AG04449 (cell line): Measurements from ENCODE around the gene DOCK6.

Experiments used
- CTCF ChIA-PET: fragments of 350-600 bp; formaldehyde crosslinking; extraction: SDS; loops from one replicate; lab custom pipeline; 2021; ENCODE audit warnings: antibody characterized with exemption; lab: Yijun Ruan, JAX
- POLR2A ChIA-PET: fragments of 400-600, 350-600 bp; formaldehyde crosslinking; extraction: SDS; loops from one replicate; lab custom pipeline; 2020; ENCODE audit warnings: antibody characterized with exemption, inconsistent platforms; lab: Yijun Ruan, JAX
- DNase-seq: peaks from one replicate; pipeline ENCODE4 v3.0.0-alpha.2; 2010; ENCODE audit warnings: low read depth, low spot score
- H3K4me3 ChIP-seq: 2 replicates; pipeline ENCODE4 v1.5.1; 2011; ENCODE audit warnings: low read depth, mild to moderate bottlenecking, control low read depth, low read length
- CTCF ChIP-seq: IDR thresholded peaks from one replicate; pipeline ENCODE4 v1.5.1; 2011; ENCODE audit warnings: mild to moderate bottlenecking, moderate library complexity, low read length, control low read depth, inconsistent platforms; ENCODE audit not compliant: insufficient read depth; ENCODE audit errors: missing control alignments

The DOCK6 gene

GRCh38 chr19:11281356-11282049 lies 19.2 kb upstream of the DOCK6 start:
- POLR2A ChIA-PET, result no interaction called here
- DNase-seq, result no peak
- H3K4me3 ChIP-seq, result no peak overlapping the region
- TF ChIP-seq CTCF, result no peak
- CTCF ChIA-PET, result interaction anchor here (1.0 to 1.9 kb wide), 4 partner anchors 12 to 214 kb away, joined by 3 to 10 read pairs (median 5); no protein-coding TSS in a partner anchor

- TF ChIP-seq CTCF, result no peak
- ChIA-PET CTCF (interaction anchor here (1.0 to 2.9 kb wide), 2 partner anchors 9 to 17 kb away, joined by 3 to 10 read pairs; no protein-coding TSS in a partner anchor), POLR2A (no interaction called here)
- H3K4me3 ChIP-seq, result no peak overlapping the region
- no peak for DNase-seq
These were observed 17.3 kb upstream of the DOCK6 start for GRCh38 chr19:11279505-11280236.

- ChIA-PET CTCF (interaction anchor here (0.7 to 2.9 kb wide), 4 partner anchors 10 to 204 kb away, joined by 3 to 10 read pairs (median 3); no protein-coding TSS in a partner anchor), POLR2A (no interaction called here)
- no peak for DNase-seq
- TF ChIP-seq CTCF, result no peak
- H3K4me3 ChIP-seq, result no peak overlapping the region
These were observed 16.3 kb upstream of the DOCK6 start for GRCh38 chr19:11278670-11279069.

- no peak for TF ChIP-seq CTCF
- no peak for DNase-seq
- ChIA-PET POLR2A (no interaction called here), CTCF (interaction anchor here (1.0 to 1.7 kb wide), 9 partner anchors 9 to 208 kb away, joined by 3 to 6 read pairs (median 3); no protein-coding TSS in a partner anchor)
- H3K4me3 ChIP-seq, result no peak overlapping the region
These were observed 12.3 kb upstream of the DOCK6 start for GRCh38 chr19:11274533-11275086.

- DNase-seq, result no peak
- ChIA-PET CTCF (interaction anchor here (1.0 to 1.7 kb wide), 7 partner anchors 8 to 209 kb away, joined by 3 to 6 read pairs (median 4); no protein-coding TSS in a partner anchor), POLR2A (no interaction called here)
- TF ChIP-seq CTCF, result no peak
- no peak overlapping the region for H3K4me3 ChIP-seq
These were observed 11.7 kb upstream of the DOCK6 start for GRCh38 chr19:11273989-11274388.

GRCh38 chr19:11273296-11273695 lies 11.0 kb upstream of the DOCK6 start:
- TF ChIP-seq CTCF, result no peak
- CTCF ChIA-PET, result interaction anchor here (0.7 to 1.0 kb wide), 2 partner anchors 8 to 11 kb away, joined by 3 read pairs; no protein-coding TSS in a partner anchor
- no peak for DNase-seq
- POLR2A ChIA-PET, result no interaction called here
- no peak overlapping the region for H3K4me3 ChIP-seq
